SKM-1 treated with dmso at 0.1 percent for 144 hours (cell line): ENCODE results near the gene G0S2.

Source experiments
- DNase-seq: peaks from one replicate; lab custom pipeline; 2025; ENCODE audit not compliant: unreplicated experiment; lab: John Stamatoyannopoulos, UW

G0S2 gene

DNA sequence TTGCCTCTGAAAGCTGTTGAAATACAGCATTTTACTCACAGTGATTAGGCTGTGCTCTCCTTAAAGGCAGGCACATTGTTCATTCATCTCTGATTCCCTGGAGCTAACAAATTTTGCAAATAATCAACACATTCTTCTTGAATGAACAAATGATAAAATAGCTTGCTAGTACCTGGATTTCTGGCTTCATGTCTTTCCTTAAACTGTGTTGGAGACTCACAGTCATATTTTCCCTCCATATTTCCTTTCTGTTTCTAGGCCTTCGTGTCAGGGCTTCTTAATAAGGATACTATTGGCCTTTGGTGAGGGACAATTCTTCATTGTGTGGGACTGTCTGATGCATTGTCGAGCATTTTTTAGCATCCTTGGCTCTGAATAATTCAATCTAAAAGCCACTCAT is 39.1 kb downstream of the G0S2 start:
- no peak for DNase-seq

DNA sequence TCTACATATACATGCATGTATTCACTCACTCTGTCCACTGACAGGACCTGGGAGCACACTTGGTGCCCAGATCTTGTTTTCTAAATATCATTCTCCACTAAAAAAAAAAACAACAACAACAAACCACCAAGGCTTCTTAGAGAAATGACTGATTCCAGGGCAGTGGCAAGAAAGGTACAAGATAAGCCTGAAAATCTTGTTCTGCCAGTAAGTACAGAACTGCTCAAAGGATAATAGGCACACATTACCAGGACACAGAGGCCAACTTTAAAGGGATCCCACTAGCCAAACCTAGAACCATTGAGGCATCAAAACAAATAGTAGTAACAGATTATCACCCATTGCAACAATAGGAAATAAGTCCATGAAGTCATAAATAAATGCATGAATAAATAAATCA is 40.1 kb downstream of the G0S2 start:
- DNase-seq: no peak

DNA sequence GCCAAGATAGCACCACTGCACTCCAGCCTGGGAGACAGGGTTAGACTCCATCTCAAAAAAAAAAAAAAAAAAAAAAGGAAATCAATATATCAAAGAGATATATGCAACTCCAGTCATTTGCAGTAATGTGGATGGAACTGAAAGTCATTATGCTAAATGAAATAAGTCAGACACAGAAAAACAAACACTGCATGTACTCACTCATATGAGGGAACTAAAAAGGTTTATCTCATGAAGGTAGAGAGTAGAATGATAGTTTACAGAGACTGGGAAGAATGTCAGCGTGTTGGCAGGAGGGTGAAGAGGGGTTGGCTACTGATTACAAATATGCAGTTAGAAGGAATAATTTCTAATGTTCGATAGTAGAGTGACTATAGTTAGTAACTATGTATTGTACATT is 42.6 kb downstream of the G0S2 start:
- DNase-seq: no peak

DNA sequence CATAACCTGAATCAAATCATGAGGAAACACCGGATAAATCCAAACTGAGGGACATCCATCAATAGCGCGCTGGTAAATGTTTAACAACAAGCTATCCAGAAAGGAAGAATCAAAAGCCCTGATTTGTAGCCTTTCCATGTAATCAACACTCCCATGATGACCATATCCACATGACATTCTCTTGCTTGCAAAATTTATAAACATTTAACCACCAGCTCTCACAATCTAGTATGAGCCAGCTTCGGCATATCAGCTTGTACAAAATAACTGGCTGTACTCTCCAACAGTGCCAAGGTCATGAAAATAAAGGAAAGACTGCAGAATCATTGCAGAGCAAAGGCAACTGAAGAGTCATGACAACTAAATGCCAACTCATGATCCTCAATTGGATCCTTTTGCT is 45.1 kb downstream of the G0S2 start:
- no peak for DNase-seq

DNA sequence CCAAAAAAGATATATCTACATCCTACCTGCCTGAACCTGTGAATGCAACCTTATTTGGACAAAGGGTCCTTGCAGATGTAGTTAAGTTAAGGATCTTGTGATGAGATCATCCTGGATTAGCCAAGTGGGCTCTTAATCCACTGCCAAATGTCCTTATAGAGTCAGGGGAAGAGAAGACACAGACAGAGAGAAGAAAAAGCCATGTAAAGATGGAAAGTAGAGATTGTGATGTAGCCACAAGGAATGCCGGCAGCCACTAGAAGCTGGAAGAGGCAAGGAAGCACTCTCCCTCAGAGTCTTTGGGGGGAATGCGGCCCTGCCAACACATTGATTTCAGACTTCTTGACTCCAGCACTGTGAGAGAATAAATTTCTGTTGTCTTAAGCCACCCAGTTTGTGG is 45.6 kb downstream of the G0S2 start:
- DNase-seq: no peak

DNA sequence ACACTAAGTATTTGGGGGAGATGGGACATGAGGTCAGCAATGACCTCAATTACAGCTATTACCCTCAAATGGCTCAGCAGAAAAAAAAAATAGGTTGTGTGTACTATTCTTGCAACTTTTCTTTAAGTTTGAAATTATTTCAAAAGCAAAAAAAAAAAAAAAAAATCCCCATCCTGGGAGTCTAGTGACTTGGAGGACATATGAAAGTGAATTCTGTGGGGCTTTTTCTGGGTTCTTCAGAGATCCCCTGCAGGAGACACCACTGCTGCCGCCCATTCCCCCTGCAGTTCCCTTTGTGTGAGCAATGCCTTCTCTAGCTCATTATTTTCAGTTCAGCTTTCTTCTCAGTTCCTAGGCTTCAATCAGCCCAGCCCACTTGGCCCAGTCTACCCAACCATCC is 46.1 kb downstream of the G0S2 start:
- DNase-seq: no peak

DNA sequence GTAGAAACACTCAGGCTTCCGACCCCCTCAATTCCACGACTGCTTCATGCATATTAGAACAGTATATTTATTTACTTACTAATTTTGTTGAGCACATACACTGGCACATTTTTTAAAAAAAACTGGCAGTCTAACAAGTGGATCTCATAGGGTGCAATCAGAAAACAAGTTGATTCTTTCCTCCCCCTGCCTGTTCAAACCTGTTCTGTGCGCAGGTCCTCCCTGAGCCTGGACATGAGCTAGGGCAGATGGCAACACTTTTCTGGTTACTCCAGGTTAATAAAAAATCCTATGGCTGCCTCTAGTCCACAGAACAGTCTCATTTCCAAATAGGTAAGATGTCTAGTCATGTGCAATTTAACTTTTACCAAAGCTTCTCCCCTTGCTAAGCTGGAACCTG is 48.1 kb downstream of the G0S2 start:
- no peak for DNase-seq

DNA sequence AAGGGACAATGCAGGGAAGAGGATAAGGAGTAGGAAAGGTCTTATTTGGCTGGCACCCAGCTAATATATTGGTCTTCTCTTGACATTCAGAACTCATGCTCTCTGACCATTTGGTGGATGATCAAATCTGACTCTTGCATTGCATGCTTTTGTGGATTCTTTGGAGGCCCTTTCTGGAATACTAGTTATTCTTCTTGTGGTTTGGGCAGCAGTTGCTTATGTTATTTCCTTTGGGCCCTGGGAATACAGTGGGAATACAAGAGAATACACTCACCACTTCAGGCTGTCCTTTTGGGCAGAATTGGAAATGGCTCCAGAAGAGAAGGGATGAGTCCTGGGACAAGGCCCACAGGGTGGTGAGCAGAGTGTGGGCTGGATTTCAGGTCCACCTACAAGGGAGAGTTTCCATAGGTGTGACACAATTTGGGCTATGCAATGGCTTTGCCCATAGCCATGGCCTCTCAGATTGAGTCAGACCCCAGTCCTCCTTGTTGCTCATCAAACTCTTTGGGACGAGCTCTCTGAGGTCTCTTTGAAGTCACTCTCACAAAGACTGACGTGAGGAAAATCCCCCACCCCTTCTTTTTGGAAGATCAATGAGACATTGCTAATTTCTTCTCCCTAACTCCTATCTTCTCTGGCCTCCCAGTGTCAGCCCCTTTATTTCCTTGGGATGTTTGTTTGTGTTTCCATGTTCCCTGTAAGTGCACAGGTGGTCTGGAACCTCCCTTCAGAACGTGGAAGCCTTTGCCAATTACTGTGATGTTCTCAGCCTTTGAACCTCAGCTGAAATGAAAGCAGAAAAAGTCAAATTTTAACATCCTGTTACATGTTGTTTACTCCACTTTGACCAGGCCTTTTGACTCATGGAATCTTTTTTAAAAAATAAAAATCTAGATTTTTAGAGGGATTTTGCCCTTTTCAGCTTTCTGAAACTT is 48.8 kb downstream of the G0S2 start:
- DNase-seq: no peak
